HEK293 (cell line): Measurements from ENCODE around the gene PSMD6.

ENCODE experiments used
- CTCF ChIA-PET: fragments of 350-600 bp; formaldehyde crosslinking; extraction: SDS; loops from one replicate; lab custom pipeline; 2021; ENCODE audit warnings: antibody characterized with exemption; lab: Yijun Ruan, JAX
- POLR2A ChIA-PET: fragments of 300-600 bp; formaldehyde crosslinking; extraction: SDS; loops from one replicate; lab custom pipeline; 2020; ENCODE audit warnings: antibody characterized with exemption, inconsistent platforms; lab: Yijun Ruan, JAX
- H3K27ac ChIP-seq: fragments of 200-500 bp; sonication (Bioruptor generic); 2 replicates; pipeline ENCODE4 v1.5.1; 2014; ENCODE audit warnings: low read depth, low read length, control low read depth, inconsistent platforms; ENCODE audit errors: extremely low read depth
- H3K36me3 ChIP-seq, 2 experiments: fragments of 200-500 bp in 1 of 2; sonication (Bioruptor generic) in 1 of 2; 1 replicate in 1 of 2; 2 replicates in 1 of 2; pipeline ENCODE4 v1.5.1; 2014 to 2017; ENCODE audit warnings: inconsistent platforms in 2 of 2, low read length in 2 of 2; ENCODE audit not compliant: control insufficient read depth in 2 of 2, insufficient read depth in 1 of 2
- H3K4me1 ChIP-seq: fragments of 200-500 bp; sonication (Bioruptor generic); 2 replicates; pipeline ENCODE4 v1.5.1; 2014; ENCODE audit warnings: mild to moderate bottlenecking, low read length, inconsistent platforms; ENCODE audit not compliant: control insufficient read depth, insufficient read depth
- H3K4me3 ChIP-seq: 2 replicates; pipeline ENCODE4 v1.5.1; 2011; ENCODE audit warnings: low read depth, mild to moderate bottlenecking, control low read depth, low read length, moderate library complexity
- H3K9me3 ChIP-seq: fragments of 200-500 bp; sonication (Bioruptor generic); 2 replicates; pipeline ENCODE4 v1.5.1; 2014; ENCODE audit warnings: low read depth, low read length, inconsistent platforms; ENCODE audit not compliant: control insufficient read depth, insufficient read depth
- BCL11B ChIP-seq: fragments of 450-650 bp; formaldehyde crosslinking; IDR thresholded peaks from 2 replicates; pipeline ENCODE4 v1.5.1; 2016; ENCODE audit warnings: low read depth, missing biosample characterization, missing genetic modification characterization
- EGR2 ChIP-seq: fragments of 450-650 bp; formaldehyde crosslinking; IDR thresholded peaks from 2 replicates; pipeline ENCODE4 v1.5.1; 2016; ENCODE audit warnings: low read depth, missing biosample characterization, missing genetic modification characterization
- GLIS1 ChIP-seq: fragments of 450-650 bp; formaldehyde crosslinking; IDR thresholded peaks from 2 replicates; pipeline ENCODE4 v1.5.1; 2016; ENCODE audit warnings: missing biosample characterization, missing genetic modification characterization
- SALL2 ChIP-seq: fragments of 450-650 bp; formaldehyde crosslinking; IDR thresholded peaks from 2 replicates; pipeline ENCODE4 v1.5.0; 2017; ENCODE audit warnings: missing biosample characterization, mild to moderate bottlenecking, missing genetic modification characterization, borderline replicate concordance
- WT1 ChIP-seq: fragments of 450-650 bp; formaldehyde crosslinking; IDR thresholded peaks from 2 replicates; pipeline ENCODE4 v1.5.1; 2016; ENCODE audit warnings: missing biosample characterization, missing genetic modification characterization
- ZFHX2 ChIP-seq: fragments of 450-650 bp; formaldehyde crosslinking; conservative IDR thresholded peaks from 2 replicates; pipeline ENCODE4 v1.5.1; 2016; ENCODE audit warnings: missing biosample characterization, missing genetic modification characterization
- ZIC2 ChIP-seq: fragments of 450-650 bp; formaldehyde crosslinking; IDR thresholded peaks from 2 replicates; pipeline ENCODE4 v1.5.1; 2016; ENCODE audit warnings: missing biosample characterization, missing genetic modification characterization
- ZNF394 ChIP-seq: fragments of 450-650 bp; formaldehyde crosslinking; IDR thresholded peaks from 2 replicates; pipeline ENCODE4 v1.5.1; 2016; ENCODE audit warnings: missing biosample characterization, missing genetic modification characterization, mild to moderate bottlenecking, moderate library complexity, borderline replicate concordance
- ZNF513 ChIP-seq: fragments of 450-650 bp; IDR thresholded peaks from 2 replicates; pipeline ENCODE4 v1.5.1; 2018; ENCODE audit warnings: missing biosample characterization, missing genetic modification characterization
- ZNF529 ChIP-seq: fragments of 450-650 bp; formaldehyde crosslinking; IDR thresholded peaks from 2 replicates; pipeline ENCODE4 v1.5.1; 2017; ENCODE audit warnings: missing genetic modification characterization, missing biosample characterization; ENCODE audit not compliant: insufficient replicate concordance
- ZNF621 ChIP-seq: fragments of 450-650 bp; formaldehyde crosslinking; IDR thresholded peaks from 2 replicates; pipeline ENCODE4 v1.5.1; 2017; ENCODE audit warnings: missing biosample characterization, missing genetic modification characterization
- ZNF704 ChIP-seq: fragments of 450-650 bp; formaldehyde crosslinking; IDR thresholded peaks from 2 replicates; pipeline ENCODE4 v1.5.1; 2016; ENCODE audit warnings: missing biosample characterization, missing genetic modification characterization

PSMD6 gene

GRCh38 chr3:64002233-64002632 lies 21.1 kb downstream of the PSMD6 start (continued):
- TF ChIP-seq BCL11B = no peak

- ChIA-PET POLR2A (no interaction called here), CTCF (no interaction called here)
- Histone ChIP-seq H3K27ac (no peak overlapping the region), H3K4me1 (peaks cover 2% of the 10 kb centered on the region; the same call in 1 of the 2 replicates), H3K36me3 (peaks cover 10 to 73% of the 10 kb centered on the region in 2 experiments; a peak in 2 of 3 replicates), H3K4me3 (no peak overlapping the region), H3K9me3 (no peaks in the 10 kb centered on the region)
- TF ChIP-seq ZNF513 = no peak
- no peak for TF ChIP-seq EGR2 (tag by site-specific recombination)
- TF ChIP-seq ZNF704 (tag by site-specific recombination) = no peak
- TF ChIP-seq ZNF529 (tag by site-specific recombination) = no peak
- TF ChIP-seq WT1 (tag by site-specific recombination) = peak; percentile 68
- no peak for TF ChIP-seq ZNF621 (tag by site-specific recombination)
- TF ChIP-seq ZIC2 (tag by site-specific recombination) = no peak
Observed at GRCh38 chr3:64000453-64001055, 22.7 kb downstream of the PSMD6 start.

GRCh38 chr3:63998852-63999754 lies 24.2 kb downstream of the PSMD6 start:
- Histone ChIP-seq H3K4me3 (no peak overlapping the region), H3K36me3 (peaks cover 7 to 73% of the 10 kb centered on the region in 2 experiments; a peak in 2 of 3 replicates), H3K4me1 (peaks cover 2% of the 10 kb centered on the region; the same call in 1 of the 2 replicates), H3K27ac (no peak overlapping the region), H3K9me3 (no peaks in the 10 kb centered on the region)
- POLR2A ChIA-PET = no interaction called here
- CTCF ChIA-PET = interaction anchor here (0.6 kb wide), 1 partner anchor 463 kb away, joined by 3 read pairs; no protein-coding TSS in a partner anchor
- TF ChIP-seq ZIC2 (tag by site-specific recombination) (peak; percentile 33; the same call in 1 of the 2 replicates), GLIS1 (tag by site-specific recombination) (peak; percentile 45; the same call in 1 of the 2 replicates), SALL2 (tag by site-specific recombination) (no peak)

- Histone ChIP-seq H3K9me3 (no peaks in the 10 kb centered on the region), H3K27ac (no peak overlapping the region), H3K36me3 (peaks cover 0 to 79% of the 10 kb centered on the region in 2 experiments; a peak in 2 of 3 replicates), H3K4me1 (peaks cover 2% of the 10 kb centered on the region; the same call in 1 of the 2 replicates), H3K4me3 (no peak overlapping the region)
- ChIA-PET CTCF (interaction anchor here (0.6 to 2.7 kb wide), 6 partner anchors 8 to 111 kb away, joined by 3 to 17 read pairs (median 6); no protein-coding TSS in a partner anchor), POLR2A (no interaction called here)
- TF ChIP-seq ZFHX2 (tag by site-specific recombination) (0 out of 2 replicates have a peak, but pooled peaks have one; percentile 21), ZNF394 (tag by site-specific recombination) (no peak)
Observed at GRCh38 chr3:63995086-63995485, 28.2 kb downstream of the PSMD6 start.
